HPDE6-E6E7 (cell line): ENCODE data around the gene NGLY1.

Experiments used
- DNase-seq: peaks from one replicate; pipeline ENCODE4 v3.0.0; 2011; ENCODE audit warnings: missing footprints; ENCODE audit errors: extremely low spot score

The NGLY1 gene

DNA sequence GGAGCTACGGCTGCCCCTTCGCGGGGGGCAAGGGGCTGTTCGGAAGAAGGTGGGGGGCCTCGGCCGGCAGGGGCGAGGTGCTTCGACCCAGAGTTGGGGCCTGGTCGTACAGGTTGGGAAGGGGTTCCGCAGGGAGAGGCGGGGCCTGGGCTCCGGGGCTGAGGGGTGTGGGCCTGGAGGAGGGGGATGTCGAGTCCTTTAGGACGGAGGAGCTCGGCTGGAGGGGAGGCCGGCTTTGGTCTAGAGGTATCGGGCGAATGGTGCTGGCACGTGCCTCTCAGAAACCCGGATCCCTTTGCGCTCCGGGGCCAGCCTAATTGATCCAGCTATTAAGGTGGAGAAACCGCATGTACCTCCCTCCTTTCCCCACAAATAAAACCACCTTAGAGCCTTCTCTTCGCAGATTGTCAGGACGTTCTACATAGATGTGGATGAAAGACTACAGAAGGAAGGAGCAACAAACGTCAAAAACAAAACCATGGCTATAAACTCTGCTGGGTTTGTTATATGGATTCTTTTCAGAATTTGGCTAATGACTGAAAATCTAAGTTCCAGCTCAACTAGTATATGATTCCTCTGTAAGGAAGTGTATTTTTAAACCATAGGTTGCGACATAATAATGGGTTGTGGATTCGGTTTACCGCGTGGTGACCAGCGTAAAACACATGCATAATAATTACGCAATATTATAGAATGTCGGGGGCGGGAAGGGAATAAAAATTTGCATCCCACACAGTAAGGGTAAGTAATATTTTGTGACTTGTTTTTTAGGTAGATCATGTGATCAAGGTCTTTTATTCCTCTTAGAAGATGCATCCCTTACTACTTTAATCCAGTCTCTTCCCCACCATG, 644 bp upstream of the NGLY1 start:
- no peak for DNase-seq

DNA sequence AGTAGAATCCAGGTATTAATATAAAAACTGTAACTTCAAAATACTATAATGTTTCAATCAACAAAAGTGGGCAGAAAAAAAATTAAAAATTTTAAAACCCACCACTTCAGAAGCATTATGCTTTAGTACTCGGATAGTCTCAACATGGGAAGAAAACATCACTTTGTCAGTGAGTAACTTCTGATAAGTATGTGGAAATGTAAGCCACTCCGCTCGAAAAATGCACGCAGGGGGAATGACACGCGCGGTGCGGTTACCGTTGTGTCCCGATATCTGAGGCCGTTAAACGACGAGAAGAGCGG, 656 bp downstream of the NGLY1 start:
- DNase-seq, result no peak

DNA sequence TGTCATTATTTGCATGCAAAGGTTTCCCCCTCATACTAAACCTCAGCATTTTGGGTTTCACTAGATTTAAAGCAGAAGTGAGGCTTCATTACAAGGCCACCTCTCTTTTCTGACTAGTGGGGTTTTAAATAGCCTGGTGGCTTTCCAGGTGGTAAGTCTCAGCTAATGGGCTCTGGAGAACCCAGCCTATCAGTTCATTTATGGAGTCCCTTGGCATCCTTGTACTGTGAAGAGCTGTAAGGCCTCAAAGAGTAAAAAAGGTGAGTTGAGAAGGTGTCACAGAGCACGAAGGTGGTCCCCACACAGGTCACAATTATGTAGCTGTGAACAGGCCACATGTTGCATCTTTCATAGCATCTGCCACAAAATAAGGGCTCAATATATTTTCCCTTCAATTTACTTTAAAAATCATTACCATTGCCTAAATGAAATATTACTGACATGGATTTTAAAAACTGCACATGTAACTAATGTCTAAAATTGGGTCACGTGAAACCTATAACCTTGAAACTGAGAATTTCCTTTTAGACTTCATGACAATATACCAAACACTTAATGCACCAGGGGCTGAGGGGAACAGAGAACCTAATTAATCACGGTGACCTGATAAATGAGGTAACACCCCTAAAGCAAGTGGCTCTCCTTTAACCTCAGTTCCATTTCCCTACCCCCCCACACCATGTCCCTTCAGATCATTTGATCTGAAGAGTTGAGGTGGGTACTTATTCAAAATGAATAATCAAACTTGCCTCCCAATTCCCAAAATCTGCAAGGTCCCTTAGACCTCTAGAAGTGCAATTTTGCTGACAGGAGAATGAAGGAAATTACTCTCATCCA, 1.3 kb downstream of the NGLY1 start:
- no peak for DNase-seq

DNA sequence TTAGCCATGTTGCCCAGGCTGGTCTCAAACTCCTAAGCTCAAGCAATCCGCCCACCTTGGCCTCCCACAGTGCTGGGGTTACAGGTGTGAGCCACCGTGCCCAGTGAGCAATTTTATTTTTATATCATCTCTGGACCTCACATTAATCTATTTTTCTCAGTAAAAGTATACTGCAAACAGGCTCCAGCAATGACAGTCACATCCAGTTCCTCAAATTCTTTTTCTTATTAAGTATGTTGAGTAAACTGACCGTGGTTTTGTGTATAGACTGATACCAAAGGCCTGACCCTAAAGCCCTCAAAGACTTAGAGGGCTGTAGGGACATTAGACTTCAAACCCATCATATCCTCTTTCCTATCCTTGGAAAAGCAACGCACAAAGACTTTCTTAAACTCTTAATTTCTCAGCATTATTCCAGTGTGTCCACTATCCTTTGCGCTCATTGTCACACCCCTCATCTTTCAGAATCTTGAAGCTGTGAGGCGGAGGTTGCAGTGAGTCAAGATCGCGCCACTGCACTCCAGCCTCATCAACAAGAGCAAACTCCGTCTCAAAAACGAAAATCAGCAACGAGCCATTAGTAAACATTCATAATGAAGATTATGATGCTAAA, 2.0 kb downstream of the NGLY1 start:
- DNase-seq, result no peak

DNA sequence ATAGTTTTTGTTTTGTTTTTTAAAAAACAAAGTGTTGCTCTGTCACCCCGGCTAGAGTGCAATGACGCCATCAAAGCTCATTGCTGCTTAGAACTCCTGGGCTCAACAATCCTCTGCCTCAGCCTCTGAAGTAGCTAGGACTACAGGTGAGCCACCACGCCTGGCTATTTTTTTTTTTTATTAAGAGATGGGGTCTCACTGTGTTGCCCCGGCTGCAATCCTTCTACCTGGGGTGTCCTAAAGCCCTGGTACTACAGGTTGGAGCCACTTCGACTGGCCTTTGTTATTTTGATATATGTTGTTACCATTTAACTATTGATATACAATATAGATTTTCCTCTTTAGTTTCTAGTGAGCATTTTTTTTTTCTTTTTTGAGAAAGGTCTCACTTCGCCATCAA, 2.6 kb downstream of the NGLY1 start:
- no peak for DNase-seq

DNA sequence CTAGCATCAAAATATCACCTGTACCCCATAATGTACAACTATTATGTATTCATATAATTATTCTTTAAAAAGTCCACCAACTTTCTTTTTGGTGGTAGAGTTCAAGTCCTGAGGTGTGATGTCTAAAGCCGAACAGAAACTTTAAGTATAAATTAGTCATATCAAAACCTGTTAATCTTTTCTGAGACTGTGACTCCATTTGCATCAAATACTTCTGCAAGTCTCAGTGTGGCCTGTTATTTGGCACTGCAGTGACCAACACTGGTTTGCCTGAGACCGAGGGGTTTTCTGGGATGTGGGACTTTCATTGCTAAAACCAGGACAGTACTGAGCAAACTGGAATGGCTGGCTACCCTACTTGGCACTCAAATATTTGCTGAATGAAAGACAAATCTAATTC, 7.3 kb downstream of the NGLY1 start:
- DNase-seq, result no peak

DNA sequence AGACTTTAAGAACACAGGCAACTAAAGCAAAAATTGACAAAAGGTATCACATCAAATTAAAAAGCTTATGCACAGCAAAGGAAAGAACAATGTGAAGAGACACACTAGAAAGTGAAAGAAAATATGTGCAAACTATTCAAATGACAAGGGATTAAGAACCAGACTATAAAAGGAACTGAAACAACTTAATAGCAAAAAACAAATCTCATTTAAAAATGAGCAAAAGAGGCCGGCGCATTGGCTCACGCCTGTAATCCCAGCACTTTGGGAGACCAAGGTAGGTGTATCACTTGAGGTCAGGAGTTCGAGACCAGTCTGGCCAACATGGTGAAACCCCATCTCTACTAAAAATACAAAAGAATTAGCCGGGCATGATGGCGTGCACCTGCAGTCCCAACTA, 14.4 kb downstream of the NGLY1 start:
- DNase-seq, result no peak

DNA sequence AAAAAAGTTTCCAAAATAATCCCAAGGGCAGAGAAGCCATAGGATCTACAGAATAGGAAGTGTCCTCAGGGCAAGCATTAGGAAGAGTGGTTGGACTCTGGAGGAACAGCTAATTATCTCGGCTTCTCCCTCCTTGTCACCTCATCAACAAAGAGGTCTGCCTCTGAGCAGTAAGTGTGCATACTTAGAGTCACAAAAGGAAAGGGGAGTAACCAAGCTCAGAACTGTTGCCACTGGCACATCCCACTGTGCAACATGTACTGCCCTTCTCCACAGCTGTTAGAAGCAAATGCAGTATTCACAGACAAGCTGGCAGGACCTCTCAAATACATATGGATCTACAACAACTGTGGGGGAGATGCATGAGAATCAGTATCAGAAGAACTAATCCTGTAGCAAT, 31.5 kb downstream of the NGLY1 start:
- no peak for DNase-seq

DNA sequence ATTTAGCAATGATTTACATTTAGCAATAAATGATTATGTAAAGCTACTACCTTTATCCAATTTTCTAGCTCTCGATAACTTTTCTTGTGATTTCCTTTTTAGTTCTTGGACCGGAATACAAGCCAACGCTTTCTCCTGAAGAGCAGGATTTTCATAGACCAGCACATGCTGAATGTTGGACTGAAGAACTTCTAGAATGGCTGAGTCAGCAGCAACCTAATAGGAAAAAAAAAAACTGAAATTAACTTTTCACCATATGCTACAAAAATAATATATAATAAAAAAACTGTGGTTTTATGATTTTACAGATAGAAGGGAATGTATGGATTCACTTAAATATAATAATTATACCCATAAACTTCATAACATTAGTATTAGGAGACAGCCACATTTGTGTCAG, 32.2 kb downstream of the NGLY1 start:
- DNase-seq, result no peak

DNA sequence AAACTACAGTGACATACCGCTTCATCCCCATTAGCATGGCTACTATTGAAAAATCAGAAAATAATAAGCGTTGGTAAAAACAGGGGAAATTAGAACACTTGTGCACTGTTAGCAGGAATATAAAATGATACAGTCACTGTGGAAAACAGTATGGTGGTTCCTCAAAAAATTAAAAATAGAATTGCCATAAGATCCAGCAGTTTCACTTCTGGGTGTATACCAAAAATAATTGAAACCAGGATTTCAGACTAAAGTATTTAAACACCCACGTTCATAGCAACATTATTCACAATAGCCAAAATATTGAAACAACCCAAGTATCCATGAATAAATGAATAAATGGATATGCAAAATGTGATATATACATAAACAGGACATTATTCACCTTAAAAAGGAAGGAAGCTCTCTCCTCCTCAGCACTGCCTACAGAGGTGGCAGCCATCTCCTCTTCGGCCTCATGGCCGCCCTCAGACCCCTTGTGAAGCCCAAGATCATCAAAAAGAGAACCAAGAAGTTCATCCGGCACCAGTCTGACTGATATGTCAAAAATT, 34.1 kb downstream of the NGLY1 start:
- DNase-seq, result no peak

DNA sequence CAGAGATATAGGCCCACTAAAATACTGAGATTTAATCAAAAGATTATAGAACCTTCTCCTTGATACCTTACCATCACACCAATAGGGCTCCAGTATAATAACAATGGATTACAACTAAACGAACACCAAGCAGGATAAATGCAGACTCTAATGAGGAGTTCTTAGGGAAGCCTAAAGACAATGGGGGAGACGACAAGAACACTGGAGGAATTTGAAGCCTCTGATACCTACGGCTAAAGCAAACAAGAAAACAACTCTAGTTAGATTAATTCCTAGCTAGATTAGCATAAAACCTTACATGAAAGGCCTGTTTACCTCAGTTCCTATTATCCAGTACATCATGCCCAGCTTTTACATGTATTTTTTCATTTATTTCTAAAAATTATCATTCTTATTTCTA, 35.1 kb downstream of the NGLY1 start:
- no peak for DNase-seq

DNA sequence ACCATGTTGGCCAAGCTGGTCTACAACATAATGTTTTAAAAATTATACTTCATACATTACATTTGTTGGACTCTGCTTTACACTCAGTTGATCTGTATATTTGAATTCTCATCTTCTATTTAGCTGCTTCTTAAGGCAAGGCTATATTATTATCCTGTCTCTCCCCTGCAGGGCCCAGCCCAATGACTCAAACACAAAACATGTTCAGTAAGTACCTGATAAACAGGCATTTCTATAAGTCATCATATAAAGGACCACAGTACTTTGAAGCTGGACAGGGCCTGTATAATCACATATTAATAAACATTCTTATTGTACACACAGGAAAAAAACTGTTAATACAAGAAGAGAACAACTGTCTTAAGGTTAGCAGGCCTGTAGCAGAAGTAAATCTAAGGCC, 36.2 kb downstream of the NGLY1 start:
- peak; percentile 3 for DNase-seq

DNA sequence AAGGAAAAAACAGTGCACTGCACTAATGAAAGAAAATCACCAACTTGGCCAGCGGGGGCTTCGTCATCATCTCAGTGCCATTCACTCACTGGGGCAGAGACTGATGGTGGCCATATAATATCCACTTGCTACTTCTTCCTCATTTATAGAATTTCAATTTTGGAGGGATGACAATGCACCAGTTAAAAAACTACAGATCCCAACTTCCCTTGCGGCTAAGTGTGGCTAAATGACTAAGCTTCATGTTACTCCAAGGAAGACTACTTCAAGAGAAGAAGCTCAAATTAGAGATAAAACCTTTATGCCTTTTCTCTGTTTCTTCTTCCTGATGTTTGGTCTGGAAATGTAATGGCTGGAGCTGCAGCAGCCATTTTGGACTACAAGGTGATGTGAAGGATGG, 38.8 kb downstream of the NGLY1 start:
- DNase-seq, result no peak

DNA sequence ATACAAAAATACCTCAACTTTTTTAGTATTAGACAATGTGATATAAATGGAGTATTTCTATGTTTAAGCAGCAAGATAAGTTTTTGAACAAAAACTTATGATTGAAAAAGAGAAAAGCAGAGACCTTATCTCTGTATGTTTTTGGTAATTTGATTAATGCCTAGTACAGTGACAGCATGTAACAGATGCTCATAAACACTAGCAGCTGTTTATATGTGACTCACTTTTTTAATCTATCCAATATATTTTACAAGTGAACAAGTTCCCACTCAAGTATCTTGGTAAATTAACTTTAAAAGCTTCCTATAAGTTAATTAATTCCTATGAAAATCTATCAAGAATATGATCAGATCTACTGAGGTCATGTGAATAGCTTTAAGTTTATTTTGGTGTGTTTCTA, 55.1 kb downstream of the NGLY1 start:
- DNase-seq, result no peak

DNA sequence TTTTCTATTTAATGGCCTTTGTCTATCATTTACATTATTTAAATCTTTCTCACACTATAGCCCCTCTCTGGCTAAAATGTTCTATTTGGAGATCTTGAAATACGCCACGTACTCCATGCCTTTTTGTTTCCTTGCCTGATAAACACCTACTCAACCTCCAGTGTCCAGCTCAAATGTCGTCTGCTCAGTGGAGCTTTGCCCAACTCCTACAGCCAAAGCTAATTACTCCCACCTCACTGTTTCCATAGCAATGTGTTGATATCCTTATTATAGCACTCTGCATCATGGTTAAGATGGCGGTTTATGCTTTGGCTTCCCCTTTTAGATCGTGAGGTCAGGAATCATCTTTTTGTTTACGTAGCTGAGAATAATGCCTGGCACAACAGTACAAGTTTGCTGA, 55.9 kb downstream of the NGLY1 start:
- DNase-seq, result no peak

DNA sequence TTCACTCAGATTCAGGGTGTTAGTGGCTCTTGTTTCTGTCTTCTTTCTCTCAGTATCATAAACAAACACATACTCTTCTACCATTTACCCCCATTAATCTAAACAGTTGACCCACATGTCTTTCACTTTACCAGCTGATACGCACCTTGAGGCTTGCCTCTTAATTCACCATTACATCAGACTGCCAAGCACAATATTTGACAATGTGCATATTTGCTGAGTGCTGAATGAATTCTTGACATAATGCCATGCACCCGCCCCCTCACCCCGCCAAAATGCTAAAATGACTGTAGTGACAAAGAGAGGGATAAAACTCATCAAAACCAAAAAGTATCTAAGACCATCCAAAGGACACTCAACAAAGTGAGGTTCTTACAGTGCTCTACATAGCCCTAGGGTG, 57.4 kb downstream of the NGLY1 start:
- DNase-seq, result no peak

DNA sequence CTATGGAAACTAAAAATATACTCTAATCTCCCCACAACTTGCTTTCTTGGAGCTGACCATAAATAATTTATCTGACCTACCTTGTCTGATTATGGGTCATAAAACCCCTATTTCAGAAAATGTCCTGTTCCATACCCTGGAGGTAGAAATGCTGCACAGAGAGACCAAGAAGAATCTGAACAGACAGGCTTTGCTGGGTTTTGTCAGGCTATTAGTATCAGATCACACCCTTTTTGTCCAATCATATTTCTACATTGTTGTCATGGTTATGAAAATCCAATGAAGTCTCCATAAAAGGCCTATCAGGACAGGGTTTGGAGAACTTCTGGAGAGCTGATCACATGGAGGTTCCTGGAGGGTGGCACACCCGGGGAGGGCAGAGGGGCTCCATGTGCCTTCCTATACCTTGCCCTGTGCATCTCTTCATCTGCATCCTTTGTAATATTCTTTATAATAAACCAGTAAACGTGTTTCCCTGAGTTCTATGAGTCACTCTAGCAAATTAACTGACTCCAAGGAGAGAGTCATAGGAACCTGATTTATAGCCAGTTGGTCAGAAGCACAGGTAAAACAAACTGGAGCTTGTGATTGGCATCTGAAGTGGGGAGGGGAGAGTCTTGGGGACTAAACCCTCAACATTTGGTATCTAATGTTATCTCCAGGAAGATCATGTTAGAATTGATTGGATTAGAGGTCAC, 58.1 kb downstream of the NGLY1 start:
- DNase-seq, result no peak

DNA sequence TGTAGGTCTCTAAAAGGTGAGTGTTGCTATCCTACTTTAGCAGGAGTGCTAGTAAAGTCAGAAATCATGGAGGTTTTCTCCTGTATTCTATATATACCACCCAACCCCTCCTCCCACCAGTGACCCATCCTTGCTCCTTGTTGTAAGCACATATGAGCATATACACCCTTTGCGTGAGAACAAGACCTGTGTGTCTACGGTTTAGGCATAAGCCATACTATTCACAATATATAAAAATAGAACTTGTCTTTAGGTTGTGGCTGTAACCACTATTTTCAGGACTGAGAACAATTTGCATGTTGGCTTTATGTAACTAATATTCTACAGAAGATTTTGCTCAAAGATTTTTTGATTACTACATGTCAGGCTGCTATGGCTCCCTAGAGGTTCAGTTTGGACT, 59.4 kb downstream of the NGLY1 start:
- no peak for DNase-seq

DNA sequence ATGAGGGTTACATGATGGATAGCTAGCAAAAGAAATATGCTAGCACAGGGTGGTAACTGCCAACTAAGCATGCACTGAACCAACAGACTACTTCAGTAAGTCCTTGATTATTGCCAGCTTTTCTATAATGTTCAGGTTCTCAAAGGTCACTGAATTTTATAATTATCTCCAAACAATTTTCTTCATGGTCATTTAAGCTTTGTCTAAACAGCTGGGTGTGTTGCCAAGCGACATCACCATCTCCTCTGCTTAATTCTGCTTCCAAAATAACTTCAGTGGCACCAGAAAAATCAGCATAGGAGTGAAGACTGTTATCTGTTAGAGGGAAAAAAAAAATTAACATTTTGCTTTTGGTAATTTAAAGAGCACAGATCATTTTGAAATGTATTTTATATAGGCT, 63.9 kb downstream of the NGLY1 start:
- DNase-seq, result no peak

DNA sequence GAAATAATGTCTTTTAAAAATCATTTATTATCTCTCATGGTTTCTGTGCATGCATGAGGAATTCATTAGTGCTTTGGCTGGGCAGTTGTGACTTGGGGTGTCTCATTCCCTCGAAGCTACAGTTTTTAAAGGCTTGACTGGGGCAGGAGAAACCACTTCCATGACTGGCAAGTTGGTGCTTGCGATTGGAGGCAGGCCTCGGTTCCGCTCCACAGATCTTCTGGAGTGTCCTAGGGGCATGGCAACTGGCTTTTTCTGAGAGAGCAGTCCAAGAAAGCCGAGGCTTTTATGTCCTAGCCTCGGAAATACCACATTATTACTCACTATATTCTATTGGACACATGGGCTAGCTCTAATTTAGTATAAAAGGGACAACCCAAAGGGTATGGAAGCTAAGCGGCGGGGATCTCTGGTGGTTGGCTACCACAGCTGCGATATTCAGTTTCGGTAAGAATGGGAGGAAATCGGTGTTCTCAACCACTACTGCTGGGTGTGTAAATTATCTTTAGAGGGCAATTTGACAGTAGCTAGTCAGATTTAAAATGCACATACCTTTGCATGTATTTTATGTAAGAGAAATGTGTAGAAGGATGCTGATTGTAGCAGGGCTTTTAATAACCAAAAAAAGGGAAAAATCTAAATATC, 69.8 kb downstream of the NGLY1 start:
- peak; percentile 7 for DNase-seq

DNA sequence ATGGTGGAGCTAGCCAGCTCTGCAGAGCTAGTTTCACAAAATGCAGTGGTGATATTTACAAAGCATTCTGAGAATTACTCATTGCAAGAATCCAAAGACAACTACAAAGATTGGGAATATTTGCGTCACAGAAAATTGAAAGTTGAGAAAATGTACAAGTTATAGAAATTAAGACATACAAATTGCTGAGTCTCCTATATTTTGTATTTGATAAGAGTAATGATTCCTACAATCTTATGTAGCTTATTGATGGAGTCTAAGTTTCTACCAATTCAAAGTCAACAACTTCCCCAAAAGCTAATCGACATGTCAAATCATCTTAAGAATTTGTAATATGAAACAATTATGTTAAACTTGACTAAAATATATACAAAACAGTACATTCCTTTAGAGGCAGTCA, 72.2 kb downstream of the NGLY1 start:
- DNase-seq, result no peak

DNA sequence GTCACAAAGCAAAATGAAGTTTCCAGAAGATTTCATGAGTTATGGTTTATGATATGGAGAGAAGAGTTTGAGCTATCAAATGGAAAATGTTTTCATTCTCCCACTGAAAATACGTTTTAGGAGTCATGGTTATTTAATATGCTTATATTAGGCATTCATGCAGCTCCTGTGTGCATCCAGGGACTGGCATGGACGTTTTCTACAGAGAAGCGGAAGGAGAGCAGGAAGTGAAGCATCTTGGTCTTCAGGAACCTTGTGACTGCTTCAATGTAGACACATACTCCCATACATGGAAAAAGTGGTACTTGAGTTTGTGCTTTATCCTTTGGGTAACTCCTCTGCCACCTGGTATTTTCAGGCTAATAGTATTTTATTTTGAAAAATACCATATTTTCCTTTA, 75.2 kb downstream of the NGLY1 start:
- no peak for DNase-seq
